GM19324 (cell line): ENCODE data around the gene PRDM16.

ENCODE experiments used
- ATAC-seq: cut with Tn5 transposase; IDR thresholded peaks from one replicate; pipeline ENCODE4 v1.9.1; 2021; ENCODE audit warnings: mild to moderate bottlenecking, moderate library complexity; ENCODE audit not compliant: unreplicated experiment, low FRiP score

The PRDM16 gene

GRCh38 chr1:3429766-3430165, 360.8 kb downstream of the PRDM16 start:
- ATAC-seq, result no peak

- no peak for ATAC-seq
Observed at GRCh38 chr1:3430406-3430805, 361.4 kb downstream of the PRDM16 start.

GRCh38 chr1:3430820-3431219, 361.8 kb downstream of the PRDM16 start:
- no peak for ATAC-seq

GRCh38 chr1:3431266-3431665, 362.3 kb downstream of the PRDM16 start:
- no peak for ATAC-seq

DNA sequence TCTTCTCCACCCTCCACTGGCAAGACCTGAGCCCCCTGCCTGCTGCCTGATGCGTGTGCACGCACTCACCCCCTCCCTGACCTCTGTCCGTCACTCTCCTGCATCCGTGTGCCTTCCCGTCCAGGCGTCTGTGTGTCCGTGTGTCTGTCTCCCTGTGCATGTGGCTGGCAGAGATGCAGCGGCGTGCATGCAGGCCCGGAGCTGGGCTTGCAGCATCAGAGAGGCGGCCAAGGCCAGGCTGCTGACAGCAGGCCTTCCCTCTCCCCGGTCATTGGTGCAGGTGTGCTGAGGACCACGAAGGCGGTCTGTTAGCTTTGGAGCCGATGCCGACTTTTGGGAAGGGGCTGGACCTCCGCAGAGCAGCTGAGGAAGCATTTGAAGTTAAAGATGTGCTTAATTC, 362.7 kb downstream of the PRDM16 start:
- ATAC-seq, result no peak

- ATAC-seq, result no peak
Observed at GRCh38 chr1:3432306-3432705, 363.3 kb downstream of the PRDM16 start.

GRCh38 chr1:3433076-3433475, 364.1 kb downstream of the PRDM16 start:
- no peak for ATAC-seq

- ATAC-seq, result no peak
Observed at GRCh38 chr1:3433596-3434320, 364.8 kb downstream of the PRDM16 start.

GRCh38 chr1:3434406-3435110, 365.6 kb downstream of the PRDM16 start:
- no peak for ATAC-seq

DNA sequence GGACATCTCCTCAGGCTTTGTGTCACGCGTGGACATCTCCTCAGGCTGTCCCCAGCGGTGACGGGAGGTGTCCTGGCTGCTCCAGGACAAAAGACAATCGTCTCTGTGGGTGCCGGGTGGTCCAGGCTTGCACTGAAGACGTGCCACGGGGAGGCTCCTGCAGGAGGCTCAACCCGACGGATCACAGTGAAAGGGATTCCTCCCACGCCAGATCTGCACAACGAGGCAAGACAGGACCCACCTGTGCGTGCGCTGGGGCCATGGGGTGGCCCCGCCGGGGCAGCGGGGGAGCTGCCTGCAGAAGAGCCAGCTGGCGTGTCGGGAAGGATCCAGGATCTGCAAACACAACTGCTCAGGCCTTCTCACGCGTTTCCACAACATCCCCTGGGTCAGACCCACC, 366.7 kb downstream of the PRDM16 start:
- no peak for ATAC-seq

DNA sequence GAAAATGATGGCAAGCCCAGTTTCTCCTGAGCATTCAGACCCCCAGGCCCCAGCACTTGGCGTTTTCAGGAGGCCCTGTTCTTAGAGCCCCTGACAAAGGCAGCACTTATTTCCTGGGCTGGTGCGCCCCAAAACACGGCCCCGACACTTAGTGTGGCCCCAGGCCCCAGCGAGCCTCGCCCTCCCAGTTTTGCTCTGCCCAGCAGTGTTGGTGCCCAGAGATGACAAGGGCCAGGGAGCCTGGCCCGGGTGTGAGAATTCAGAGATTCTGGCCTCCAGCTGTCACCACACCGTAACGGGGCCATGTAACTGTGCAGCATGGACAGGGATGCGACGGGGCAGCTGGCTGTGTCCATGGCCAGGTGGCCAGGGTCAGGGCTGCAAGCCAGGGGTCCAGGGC, 367.4 kb downstream of the PRDM16 start:
- no peak for ATAC-seq

DNA sequence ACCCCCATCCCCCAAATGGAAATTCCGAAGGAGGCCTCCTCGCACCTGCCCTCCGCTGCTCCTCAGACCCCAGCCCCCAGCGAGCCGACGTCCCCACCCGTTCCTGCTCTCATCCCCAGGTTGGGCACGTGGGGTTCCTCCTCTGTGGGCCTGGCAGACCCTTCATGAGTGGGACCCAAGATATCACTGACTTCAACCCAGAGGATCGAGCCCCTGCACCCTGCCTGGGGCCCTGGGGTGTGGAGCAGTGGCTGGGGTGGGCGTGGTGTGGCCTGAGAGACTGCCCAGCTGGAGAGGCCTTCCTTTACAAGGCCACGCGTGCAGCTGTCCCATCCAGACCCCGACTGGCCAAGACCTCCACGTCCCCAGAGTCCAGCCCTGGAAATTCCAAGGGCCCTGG, 367.9 kb downstream of the PRDM16 start:
- no peak for ATAC-seq

- ATAC-seq, result no peak
Observed at GRCh38 chr1:3438661-3439180, 369.7 kb downstream of the PRDM16 start.

DNA sequence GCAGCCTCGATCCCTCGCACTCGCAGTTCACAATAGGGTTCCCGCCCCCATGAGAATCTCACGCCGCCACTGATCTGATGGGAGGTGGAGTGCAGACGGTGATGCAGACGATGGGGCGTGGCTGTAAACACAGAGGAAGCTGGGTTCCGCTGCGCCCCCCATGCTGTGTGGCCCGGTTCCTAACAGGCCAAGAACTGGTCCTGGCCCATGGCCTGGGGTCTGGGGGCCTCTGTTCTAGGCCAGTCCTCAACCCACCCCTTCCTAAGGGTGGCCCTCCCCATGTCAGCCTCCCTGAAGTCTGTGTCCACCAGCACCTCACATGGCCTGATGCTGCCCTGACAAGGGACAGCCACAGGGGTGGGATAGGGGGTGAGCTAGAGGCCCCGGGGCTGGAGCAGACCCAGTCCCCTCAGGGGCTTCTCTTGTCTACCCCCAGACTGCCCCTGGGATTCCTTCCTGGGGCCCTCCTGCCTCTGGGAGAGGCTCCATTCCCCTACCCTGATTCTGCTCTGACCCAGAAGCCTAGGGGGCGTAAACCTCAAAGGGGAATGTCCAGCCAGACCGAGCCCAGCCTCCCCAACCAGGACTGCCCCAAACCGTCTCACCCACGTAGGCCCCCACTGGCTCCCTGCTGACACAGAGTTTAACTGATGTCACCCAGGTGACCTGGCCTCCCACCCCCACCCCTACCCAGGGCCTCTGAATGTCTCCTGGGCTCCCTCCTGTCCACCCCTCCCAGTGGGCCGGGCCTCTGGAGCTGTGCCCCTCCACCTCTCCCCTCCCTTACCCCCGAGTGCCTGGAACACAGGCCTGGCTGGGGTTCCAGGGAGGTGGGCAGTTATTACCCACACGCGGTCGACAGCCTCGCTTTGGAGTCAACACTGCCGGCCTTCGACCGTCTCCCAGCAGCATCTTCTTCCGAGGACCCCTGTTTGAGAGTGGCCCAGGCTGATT, 370.6 kb downstream of the PRDM16 start:
- no peak for ATAC-seq

DNA sequence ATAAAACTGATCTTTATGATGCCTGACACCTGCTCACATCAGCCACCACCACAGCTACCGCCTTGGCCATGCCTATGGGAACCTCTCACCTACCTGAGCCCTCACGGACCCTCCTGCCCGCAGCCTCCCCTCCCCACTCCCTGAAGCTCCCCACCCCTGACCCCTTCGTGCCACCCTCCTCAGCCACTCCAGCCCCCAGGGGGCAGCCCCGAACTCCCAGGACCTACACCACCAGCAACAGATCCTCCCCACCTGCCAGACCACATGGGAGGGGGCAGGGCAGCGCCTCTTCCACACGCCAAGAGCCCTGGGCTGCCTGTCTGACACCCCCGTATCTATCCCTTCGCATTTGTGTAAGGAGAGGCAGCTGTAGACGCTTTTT, 371.3 kb downstream of the PRDM16 start:
- ATAC-seq, result no peak

GRCh38 chr1:3440711-3441409, 371.9 kb downstream of the PRDM16 start:
- no peak for ATAC-seq

- ATAC-seq, result no peak
Observed at GRCh38 chr1:3441410-3441847, 372.4 kb downstream of the PRDM16 start.

DNA sequence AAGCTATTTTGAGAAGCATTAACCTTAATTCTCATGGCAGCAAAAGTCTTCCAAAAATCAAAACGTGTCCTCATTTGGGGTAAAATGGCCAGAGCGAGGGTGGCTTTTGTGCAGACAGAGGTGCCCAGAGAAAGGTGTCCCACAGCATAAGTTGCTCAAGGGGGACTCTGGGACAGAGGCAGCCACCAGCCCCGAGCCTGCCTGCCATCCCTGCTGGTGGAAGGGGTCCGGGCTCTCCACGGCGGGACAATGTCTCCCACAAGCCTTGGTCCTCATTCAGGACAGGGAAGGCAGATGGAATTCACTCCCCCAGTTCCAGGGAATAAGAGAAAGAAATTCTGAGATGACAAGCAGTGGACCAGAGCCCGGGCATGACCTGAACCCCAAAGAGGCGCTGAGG, 372.9 kb downstream of the PRDM16 start:
- no peak for ATAC-seq

GRCh38 chr1:3442331-3442730, 373.3 kb downstream of the PRDM16 start:
- no peak for ATAC-seq

DNA sequence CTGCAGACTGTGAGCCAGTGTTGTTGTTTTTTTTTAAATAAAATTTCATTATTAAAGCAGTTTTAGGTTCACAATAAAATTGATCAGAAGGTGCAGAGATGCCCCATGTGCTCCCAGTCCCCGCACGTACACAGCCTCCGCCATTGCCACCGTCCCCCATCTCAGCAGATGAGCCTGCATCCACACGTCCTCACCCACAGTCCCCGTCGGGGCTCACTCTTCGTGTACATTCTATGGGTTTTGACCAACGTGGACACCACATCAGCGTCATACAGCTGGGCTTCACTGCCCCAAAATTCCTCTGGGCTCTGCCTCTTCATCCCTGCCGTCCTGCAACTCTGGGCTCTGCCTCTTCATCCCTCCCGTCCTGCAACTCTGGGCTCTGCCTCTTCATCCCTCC, 373.9 kb downstream of the PRDM16 start:
- no peak for ATAC-seq
